ENCODE results near the gene NMRK2.
A peak's percentile ranks its signal among the peaks of the same experiment; 100 is the strongest.

Gene NMRK2

GRCh38 chr19:3981736-3982681 lies 49.1 kb downstream of the NMRK2 start:
- DNase-seq, result peak in 1 of 2 experiments; percentile 7

- DNase-seq, result peak in 1 of 2 experiments; percentile 40
These were observed 50.1 kb downstream of the NMRK2 start for GRCh38 chr19:3982701-3983541.

GRCh38 chr19:3983542-3983914 lies 50.7 kb downstream of the NMRK2 start:
- DNase-seq, result no peak

DNA sequence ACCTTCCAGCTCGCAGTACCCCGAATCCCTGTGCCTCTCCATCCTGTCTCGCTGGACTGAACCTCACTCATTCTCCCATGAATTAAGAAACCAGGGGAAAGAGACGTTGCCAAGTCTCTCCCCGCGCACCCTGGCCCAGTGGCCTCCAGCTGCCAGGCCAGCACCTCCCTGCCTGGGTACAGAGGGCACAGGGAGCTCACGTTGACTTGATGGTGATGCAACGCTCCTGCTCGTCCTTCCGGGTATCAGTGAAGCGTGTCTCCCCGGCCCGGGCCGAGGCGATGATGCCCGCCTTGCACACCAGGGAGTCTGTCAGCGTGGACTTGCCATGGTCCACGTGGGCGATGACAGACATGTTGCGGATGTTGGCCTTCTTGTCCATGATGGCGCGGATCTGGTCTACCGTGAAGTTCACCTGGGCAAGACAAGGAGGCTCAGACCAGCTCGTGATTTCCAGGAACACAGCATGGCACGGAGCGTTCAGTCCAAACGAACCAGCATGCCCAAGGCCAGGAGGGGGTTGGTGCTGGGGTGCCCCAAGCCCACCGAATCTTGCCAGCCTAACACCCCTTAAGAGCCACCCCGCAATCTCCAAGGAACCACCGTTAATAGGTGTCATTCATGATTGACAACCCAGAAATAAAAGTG lies 51.2 kb downstream of the NMRK2 start:
- peak in 1 of 2 experiments; percentile 45 for DNase-seq

DNA sequence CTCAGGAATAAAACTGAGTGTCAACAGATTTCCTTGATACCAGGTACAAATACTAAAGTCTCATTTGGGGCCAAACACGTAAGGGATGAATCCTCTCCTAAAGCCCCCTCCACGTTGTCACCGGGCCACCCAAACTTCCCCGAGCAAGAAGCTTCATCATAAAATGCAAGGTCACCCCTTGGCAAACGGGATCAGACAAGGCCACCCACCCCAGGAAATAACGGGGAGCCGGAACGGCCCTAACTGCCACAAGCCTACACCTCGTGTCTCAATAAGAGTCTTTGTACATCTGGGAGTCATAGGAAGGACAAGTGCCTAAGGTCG lies 51.7 kb downstream of the NMRK2 start:
- no peak for DNase-seq

DNA sequence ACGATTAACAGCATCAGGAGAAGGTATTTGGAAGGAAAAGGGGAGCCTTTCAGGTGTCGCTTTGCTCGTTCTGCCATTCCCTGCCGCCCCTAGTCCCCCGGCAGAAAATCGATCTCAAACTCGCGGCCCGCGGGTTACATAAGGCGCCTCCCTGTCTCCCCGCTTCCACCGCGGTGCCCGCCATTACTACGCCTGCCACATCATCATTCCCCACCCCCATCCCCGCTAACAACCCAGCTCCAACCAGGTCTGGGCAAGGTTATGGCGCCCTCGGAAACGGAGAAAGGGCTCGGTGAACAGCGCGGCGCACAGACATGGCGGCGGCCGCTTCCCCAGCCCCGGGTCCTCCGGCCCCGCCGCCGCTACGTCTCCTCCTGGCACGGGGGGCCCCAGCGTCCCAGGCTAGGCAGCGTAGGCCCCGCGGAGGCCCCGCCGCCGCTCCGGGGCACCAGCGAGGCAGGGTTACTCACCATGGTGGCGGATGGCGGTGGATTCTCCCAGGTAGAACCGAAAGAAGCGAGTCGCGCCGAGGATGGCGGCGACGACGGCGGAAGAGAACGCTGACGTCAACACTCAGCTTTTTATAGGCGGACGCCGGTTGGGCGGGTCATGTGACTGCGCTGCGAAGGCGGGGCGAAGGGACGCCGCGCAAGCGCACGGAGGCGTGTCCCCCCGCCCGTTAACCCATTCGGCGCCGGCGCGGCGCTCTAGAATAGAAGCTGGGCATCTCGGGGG lies 52.2 kb downstream of the NMRK2 start, which contains the start of gene EEF2:
Gene EEF2 (minus strand): TSS at position 556 of the 735 bp plus-strand sequence. CDS start 83 bp downstream, at position 473.
- peak; percentile 87 to 90 for DNase-seq

DNA sequence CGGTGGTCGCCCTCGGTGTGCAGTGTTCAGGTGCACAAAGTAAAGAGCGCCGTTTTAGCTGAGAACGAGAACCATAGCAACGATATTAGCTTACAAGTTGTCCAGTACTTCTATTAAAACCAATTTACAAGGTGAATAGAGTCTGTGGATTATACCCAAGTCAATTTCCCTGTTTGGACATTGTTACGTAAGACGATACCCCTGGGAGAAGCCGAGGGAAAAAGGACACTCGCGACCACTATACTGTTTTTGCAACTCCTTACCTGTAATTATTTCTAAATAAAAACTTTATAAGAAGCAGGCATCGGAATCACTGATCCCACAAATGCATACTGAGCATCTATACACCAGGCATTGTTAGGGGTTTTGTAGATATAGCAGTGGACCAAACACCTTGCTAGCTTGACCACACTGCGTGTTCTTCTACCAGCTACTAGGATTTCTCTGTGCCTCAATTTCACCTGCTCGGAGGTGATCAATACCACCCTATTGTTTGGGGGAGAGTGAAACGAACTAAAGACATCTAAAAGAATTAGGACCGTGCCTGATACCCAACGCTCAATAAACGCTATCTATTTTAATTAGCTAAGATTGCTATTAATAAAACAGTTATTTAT lies 52.9 kb downstream of the NMRK2 start:
- no peak for DNase-seq

DNA sequence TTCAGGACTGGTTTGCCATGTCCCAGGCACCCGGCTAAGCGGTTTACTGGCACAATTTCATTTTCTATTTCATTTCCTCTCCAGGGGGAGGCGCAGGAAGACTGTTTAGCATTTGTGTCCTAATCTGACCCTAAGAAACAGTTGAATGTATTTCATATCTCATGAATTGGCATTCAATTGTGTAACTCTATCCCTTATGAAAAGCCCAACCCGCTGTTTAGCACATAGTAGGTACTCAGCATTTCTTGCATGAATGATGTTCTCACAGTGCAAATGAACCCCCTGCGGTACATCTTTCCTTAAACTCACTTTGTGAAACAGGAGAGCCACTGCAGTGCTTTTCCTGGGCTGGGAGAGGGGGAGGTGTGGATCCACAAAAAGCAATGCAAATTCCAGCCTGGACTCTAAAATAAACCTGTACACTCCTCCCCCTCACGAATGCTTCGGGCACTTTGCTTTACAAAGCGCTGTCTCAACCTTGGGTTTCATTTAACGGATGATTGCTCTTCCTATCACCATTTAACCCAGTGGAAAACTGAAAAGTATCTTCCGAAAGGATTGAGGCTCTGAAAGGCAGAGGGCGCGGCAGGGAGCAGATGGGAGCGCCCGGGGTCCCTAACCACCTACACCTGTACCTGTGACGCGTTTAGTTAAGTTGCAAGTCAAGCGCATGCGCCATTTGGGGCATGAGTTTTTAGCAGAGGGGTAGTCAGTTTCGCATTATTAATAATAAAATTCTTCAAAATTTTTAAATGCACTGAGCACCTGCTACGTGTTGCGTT lies 53.6 kb downstream of the NMRK2 start:
- peak in 1 of 2 experiments; percentile 66 for DNase-seq

DNA sequence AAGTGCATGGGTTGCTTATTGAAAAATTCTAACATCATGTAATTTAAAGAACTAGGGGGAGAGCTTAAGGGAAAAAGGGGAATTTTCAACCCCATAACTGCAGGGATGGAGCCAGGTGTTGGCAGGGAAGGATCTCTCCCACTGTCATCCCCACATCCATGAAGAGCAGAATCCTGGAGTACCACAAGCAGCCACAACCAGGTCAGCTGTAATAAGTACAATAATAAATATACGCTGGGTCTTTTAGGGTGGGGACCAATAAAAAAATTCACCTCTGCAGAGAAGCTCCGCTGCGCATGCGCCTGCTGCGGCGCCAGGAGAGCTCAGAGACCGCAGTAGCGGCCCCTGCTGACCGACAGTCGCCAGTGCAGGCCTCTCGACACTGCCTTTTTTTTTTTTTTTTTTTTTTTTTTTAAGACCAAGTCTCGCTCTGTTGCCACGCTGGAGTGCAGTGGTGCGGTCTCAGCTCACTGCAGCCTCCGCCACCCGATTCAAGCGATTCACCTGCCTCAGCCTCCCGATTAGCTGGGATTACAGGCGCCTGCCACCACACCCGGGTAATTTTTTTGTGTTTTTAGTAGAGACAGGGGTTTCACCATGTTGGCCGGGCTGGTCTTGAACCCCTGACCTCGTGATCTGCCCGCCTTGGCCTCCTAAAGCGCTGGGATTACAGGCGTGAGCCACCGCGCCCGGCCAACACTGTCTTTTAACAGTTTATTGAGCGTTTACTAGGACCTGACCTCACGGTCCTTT lies 54.9 kb downstream of the NMRK2 start:
- peak; percentile 87 to 88 for DNase-seq

DNA sequence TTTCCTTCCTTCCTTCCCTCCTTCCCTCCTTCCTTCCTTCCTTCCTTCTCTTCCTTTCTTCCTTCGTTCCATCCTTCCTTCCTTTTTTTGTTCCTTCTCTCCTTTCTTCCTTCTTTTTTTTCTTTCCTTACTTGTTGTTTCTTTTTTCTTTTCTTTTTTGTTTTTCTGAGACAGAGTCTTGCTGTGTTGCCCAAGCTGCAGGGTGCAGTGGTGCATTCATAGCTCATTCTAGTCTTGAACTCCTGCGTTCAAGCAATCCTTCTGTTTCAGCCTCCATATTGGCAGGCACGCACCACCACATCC lies 57.9 kb downstream of the NMRK2 start:
- no peak for DNase-seq

Data from activated CD4-positive, alpha-beta T cell treated with anti-CD3 and anti-CD28 coated beads, Interleukin-2, amount 50 U/mL, for 48 hours (primary cell).